HL-60 (cell line): ENCODE measurements around the gene SECISBP2.
"Not testable (repeated sequence)": the region's sequence is repeated elsewhere in the genome, so short reads cannot be mapped to it uniquely, and the experiment has no call there.

Source experiments
- CTCF ChIP-seq: IDR thresholded peaks from one replicate; pipeline ENCODE4 v1.5.1; 2011; ENCODE audit warnings: low read length, control low read depth, inconsistent platforms; ENCODE audit not compliant: insufficient read depth
- POLR2AphosphoS5 ChIP-seq: IDR thresholded peaks from 2 replicates; pipeline ENCODE4 v1.6.1; 2012; ENCODE audit warnings: low read depth
- REST ChIP-seq: IDR thresholded peaks from 2 replicates; pipeline ENCODE4 v1.6.1; 2012; ENCODE audit warnings: low read depth; ENCODE audit not compliant: insufficient replicate concordance
- SPI1 ChIP-seq: IDR thresholded peaks from 2 replicates; pipeline ENCODE4 v1.6.1; 2012; ENCODE audit warnings: low read depth, mild to moderate bottlenecking, borderline replicate concordance

GRCh38 chr9:89282248-89282968, 35.9 kb upstream of the SECISBP2 start:
- TF ChIP-seq CTCF, POLR2AphosphoS5, REST, SPI1: not testable (repeated sequence)
